GM12878 (cell line): Measurements from ENCODE around the gene EIF4ENIF1. TPM values are rescaled to one million over a fixed set of nuclear protein-coding genes. Genes with fewer than 3 reads are reported as not detected.

Experiments used
- CEBPB ChIP-seq, 2 experiments: fragments of 150-350 bp in 1 of 2; IDR thresholded peaks; 2 replicates each; pipeline ENCODE4 v1.6.1; 2012 to 2014; ENCODE audit warnings: low read depth in 2 of 2, low read length in 2 of 2, borderline replicate concordance in 1 of 2, inconsistent platforms in 1 of 2
- CHD2 ChIP-seq: IDR thresholded peaks from 2 replicates; pipeline ENCODE4 v1.6.1; 2011; ENCODE audit warnings: low read depth, low read length, improper control_type of control experiment, borderline replicate concordance
- IRF4 ChIP-seq: IDR thresholded peaks from 2 replicates; pipeline ENCODE4 v1.6.1; 2011; ENCODE audit warnings: low read depth, low read length
- MEF2B ChIP-seq: fragments of 450-650 bp; IDR thresholded peaks from 2 replicates; pipeline ENCODE4 v1.6.1; 2018; ENCODE audit warnings: mild to moderate bottlenecking, moderate library complexity; ENCODE audit not compliant: partially characterized antibody, poor library complexity, severe bottlenecking
- MTA3 ChIP-seq: IDR thresholded peaks from 2 replicates; pipeline ENCODE4 v1.6.1; 2012; ENCODE audit warnings: low read length, inconsistent platforms, borderline replicate concordance
- RAD51 ChIP-seq: fragments of 450-650 bp; IDR thresholded peaks from 2 replicates; pipeline ENCODE4 v1.6.1; 2016; ENCODE audit warnings: moderate library complexity, mild to moderate bottlenecking, inconsistent platforms
- TCF3 ChIP-seq: IDR thresholded peaks from 2 replicates; pipeline ENCODE4 v1.6.1; 2012; ENCODE audit warnings: low read depth, mild to moderate bottlenecking, low read length, borderline replicate concordance; ENCODE audit not compliant: insufficient read depth
- ZBTB33 ChIP-seq: fragments of 450-650 bp; IDR thresholded peaks from 2 replicates; pipeline ENCODE4 v1.6.1; 2017; ENCODE audit warnings: mild to moderate bottlenecking
- ZNF217 ChIP-seq: fragments of 450-650 bp; IDR thresholded peaks from 2 replicates; pipeline ENCODE4 v1.6.1; 2017; ENCODE audit warnings: antibody characterized with exemption, mild to moderate bottlenecking
- polyA plus RNA-seq, 11 experiments: library from polyadenylated mRNA; depleted of rRNA in 4 of 11; unstranded in 6 of 11; stranded (reverse) in 5 of 11; fragments of >200 nt; fragmentation: Nextera tagmentation in 4 of 11; fragmentation: Illumina TruSeq in 1 of 11; extraction: Ambion mirVana in 4 of 11; extraction: Trizol in 1 of 11; gene quantifications; 1 replicate in 1 of 11; 2 replicates in 10 of 11; pipeline versions ENCODE4 v1.2.1 to v1.2.3, GENCODE V29; 2011 to 2016; ENCODE audit warnings: inconsistent platforms in 2 of 11, missing spikeins in 2 of 11, low read depth in 1 of 11
- total RNA-seq, 4 experiments: library from RNA; depleted of rRNA in 3 of 4; stranded (reverse); fragments of >200 nt in 3 of 4; fragmentation: Illumina TruSeq in 1 of 4; extraction: Trizol in 1 of 4; gene quantifications; 2 replicates each; pipeline versions ENCODE4 v1.2.1 to v1.2.3, GENCODE V29; 2013 to 2021
- TF ChIP-seq, protein P1 (sequence below): IDR thresholded peaks from 2 replicates; pipeline ENCODE4 v1.6.1; 2012; ENCODE audit warnings: mild to moderate bottlenecking, low read depth, low read length
- TF ChIP-seq, protein P2 (sequence below): fragments of 450-650 bp; conservative IDR thresholded peaks from 2 replicates; pipeline ENCODE4 v1.6.1; 2017; ENCODE audit warnings: mild to moderate bottlenecking, moderate library complexity
- TF ChIP-seq, protein P3 (sequence below): IDR thresholded peaks from 2 replicates; pipeline ENCODE4 v1.6.1; 2011; ENCODE audit warnings: low read depth, low read length, improper control_type of control experiment, borderline replicate concordance
- TF ChIP-seq, protein P4 (sequence below): IDR thresholded peaks from 2 replicates; pipeline ENCODE4 v1.6.1; 2012; ENCODE audit warnings: low read depth, low read length, improper control_type of control experiment
- TF ChIP-seq, protein P5 (sequence below): fragments of 450-650 bp; IDR thresholded peaks from 2 replicates; pipeline ENCODE4 v1.6.1; 2017; ENCODE audit warnings: mild to moderate bottlenecking, moderate library complexity

Gene EIF4ENIF1
- total and polyA plus RNA-seq, 10 of the 15 experiments (the other 5 are each of a cell fraction or from before 2014, with no cell fraction given): 4.4 to 43.7 (median 24.4) TPM

GRCh38 chr22:31490496-31490925, 869 bp upstream of the EIF4ENIF1 start (continued):
- TF ChIP-seq, protein P1, sequence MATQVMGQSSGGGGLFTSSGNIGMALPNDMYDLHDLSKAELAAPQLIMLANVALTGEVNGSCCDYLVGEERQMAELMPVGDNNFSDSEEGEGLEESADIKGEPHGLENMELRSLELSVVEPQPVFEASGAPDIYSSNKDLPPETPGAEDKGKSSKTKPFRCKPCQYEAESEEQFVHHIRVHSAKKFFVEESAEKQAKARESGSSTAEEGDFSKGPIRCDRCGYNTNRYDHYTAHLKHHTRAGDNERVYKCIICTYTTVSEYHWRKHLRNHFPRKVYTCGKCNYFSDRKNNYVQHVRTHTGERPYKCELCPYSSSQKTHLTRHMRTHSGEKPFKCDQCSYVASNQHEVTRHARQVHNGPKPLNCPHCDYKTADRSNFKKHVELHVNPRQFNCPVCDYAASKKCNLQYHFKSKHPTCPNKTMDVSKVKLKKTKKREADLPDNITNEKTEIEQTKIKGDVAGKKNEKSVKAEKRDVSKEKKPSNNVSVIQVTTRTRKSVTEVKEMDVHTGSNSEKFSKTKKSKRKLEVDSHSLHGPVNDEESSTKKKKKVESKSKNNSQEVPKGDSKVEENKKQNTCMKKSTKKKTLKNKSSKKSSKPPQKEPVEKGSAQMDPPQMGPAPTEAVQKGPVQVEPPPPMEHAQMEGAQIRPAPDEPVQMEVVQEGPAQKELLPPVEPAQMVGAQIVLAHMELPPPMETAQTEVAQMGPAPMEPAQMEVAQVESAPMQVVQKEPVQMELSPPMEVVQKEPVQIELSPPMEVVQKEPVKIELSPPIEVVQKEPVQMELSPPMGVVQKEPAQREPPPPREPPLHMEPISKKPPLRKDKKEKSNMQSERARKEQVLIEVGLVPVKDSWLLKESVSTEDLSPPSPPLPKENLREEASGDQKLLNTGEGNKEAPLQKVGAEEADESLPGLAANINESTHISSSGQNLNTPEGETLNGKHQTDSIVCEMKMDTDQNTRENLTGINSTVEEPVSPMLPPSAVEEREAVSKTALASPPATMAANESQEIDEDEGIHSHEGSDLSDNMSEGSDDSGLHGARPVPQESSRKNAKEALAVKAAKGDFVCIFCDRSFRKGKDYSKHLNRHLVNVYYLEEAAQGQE: no peak
- TF ChIP-seq, protein P2, sequence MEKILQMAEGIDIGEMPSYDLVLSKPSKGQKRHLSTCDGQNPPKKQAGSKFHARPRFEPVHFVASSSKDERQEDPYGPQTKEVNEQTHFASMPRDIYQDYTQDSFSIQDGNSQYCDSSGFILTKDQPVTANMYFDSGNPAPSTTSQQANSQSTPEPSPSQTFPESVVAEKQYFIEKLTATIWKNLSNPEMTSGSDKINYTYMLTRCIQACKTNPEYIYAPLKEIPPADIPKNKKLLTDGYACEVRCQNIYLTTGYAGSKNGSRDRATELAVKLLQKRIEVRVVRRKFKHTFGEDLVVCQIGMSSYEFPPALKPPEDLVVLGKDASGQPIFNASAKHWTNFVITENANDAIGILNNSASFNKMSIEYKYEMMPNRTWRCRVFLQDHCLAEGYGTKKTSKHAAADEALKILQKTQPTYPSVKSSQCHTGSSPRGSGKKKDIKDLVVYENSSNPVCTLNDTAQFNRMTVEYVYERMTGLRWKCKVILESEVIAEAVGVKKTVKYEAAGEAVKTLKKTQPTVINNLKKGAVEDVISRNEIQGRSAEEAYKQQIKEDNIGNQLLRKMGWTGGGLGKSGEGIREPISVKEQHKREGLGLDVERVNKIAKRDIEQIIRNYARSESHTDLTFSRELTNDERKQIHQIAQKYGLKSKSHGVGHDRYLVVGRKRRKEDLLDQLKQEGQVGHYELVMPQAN: no peak
- peak; percentile 84 for TF ChIP-seq CHD2
- TF ChIP-seq CEBPB (IDR thresholded peaks at IDR 0.05; ENCODE audit: borderline replicate concordance in 1 of 2, low read depth in 2 of 2, low read length in 2 of 2): no peak
- TF ChIP-seq, protein P3, sequence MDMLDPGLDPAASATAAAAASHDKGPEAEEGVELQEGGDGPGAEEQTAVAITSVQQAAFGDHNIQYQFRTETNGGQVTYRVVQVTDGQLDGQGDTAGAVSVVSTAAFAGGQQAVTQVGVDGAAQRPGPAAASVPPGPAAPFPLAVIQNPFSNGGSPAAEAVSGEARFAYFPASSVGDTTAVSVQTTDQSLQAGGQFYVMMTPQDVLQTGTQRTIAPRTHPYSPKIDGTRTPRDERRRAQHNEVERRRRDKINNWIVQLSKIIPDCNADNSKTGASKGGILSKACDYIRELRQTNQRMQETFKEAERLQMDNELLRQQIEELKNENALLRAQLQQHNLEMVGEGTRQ: no peak
- TF ChIP-seq ZNF217: no peak
- TF ChIP-seq, protein P4, sequence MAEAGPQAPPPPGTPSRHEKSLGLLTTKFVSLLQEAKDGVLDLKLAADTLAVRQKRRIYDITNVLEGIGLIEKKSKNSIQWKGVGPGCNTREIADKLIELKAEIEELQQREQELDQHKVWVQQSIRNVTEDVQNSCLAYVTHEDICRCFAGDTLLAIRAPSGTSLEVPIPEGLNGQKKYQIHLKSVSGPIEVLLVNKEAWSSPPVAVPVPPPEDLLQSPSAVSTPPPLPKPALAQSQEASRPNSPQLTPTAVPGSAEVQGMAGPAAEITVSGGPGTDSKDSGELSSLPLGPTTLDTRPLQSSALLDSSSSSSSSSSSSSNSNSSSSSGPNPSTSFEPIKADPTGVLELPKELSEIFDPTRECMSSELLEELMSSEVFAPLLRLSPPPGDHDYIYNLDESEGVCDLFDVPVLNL: no peak
- TF ChIP-seq, protein P5, sequence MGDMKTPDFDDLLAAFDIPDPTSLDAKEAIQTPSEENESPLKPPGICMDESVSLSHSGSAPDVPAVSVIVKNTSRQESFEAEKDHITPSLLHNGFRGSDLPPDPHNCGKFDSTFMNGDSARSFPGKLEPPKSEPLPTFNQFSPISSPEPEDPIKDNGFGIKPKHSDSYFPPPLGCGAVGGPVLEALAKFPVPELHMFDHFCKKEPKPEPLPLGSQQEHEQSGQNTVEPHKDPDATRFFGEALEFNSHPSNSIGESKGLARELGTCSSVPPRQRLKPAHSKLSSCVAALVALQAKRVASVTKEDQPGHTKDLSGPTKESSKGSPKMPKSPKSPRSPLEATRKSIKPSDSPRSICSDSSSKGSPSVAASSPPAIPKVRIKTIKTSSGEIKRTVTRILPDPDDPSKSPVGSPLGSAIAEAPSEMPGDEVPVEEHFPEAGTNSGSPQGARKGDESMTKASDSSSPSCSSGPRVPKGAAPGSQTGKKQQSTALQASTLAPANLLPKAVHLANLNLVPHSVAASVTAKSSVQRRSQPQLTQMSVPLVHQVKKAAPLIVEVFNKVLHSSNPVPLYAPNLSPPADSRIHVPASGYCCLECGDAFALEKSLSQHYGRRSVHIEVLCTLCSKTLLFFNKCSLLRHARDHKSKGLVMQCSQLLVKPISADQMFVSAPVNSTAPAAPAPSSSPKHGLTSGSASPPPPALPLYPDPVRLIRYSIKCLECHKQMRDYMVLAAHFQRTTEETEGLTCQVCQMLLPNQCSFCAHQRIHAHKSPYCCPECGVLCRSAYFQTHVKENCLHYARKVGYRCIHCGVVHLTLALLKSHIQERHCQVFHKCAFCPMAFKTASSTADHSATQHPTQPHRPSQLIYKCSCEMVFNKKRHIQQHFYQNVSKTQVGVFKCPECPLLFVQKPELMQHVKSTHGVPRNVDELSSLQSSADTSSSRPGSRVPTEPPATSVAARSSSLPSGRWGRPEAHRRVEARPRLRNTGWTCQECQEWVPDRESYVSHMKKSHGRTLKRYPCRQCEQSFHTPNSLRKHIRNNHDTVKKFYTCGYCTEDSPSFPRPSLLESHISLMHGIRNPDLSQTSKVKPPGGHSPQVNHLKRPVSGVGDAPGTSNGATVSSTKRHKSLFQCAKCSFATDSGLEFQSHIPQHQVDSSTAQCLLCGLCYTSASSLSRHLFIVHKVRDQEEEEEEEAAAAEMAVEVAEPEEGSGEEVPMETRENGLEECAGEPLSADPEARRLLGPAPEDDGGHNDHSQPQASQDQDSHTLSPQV: no peak
- TF ChIP-seq ZBTB33: no peak
- TF ChIP-seq RAD51: no peak
- no peak for TF ChIP-seq TCF3
- peak; percentile 94 for TF ChIP-seq IRF4
- TF ChIP-seq MEF2B: no peak
- TF ChIP-seq MTA3: peak; percentile 83; the same call in 1 of the 2 replicates
